ENCODE data around the gene RPH3AL. TPM values are rescaled to one million over a fixed set of nuclear protein-coding genes. Genes with fewer than 3 reads are reported as not detected.

Gene RPH3AL
- total RNA-seq, 2 experiments from 2014 or later: 2.4 to 2.8 TPM

DNA sequence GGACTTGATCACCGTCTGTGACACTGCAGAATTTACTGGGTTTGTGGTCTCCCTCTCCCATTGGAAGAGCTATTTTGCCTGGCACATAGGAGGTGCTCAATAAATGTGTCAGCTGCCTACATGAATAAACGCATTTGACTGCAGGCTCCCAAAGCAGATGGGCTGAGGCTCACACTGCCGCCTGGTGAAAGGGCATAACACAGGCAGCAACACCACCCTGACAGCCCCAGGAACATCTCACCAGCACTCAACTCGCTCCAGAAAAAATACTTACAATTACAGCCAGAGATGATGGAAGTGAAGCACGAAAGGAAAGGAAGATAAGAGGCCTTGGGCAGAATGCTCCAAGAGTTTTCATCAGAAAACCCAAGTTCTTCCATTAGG lies 73.9 kb downstream of the RPH3AL start:
- Mint-ChIP-seq H3K27me3 (no peaks in the 10 kb centered on the region), H3K27ac (no peak overlapping the region), H3K36me3 (ENCODE audit: low read depth) (no peaks in the 10 kb centered on the region), H3K4me1 (ENCODE audit: low read depth) (no peaks in the 10 kb centered on the region), H3K4me3 (no peak overlapping the region), H3K9me3 (no peaks in the 10 kb centered on the region)
- H3K36me3 ChIP-seq (ENCODE audit: insufficient read depth, low read length): no peaks in the 10 kb centered on the region
- no peak for DNase-seq
- H3K4me1 ChIP-seq (ENCODE audit: insufficient read depth, low read length): no peaks in the 10 kb centered on the region
- TF ChIP-seq, protein P1, sequence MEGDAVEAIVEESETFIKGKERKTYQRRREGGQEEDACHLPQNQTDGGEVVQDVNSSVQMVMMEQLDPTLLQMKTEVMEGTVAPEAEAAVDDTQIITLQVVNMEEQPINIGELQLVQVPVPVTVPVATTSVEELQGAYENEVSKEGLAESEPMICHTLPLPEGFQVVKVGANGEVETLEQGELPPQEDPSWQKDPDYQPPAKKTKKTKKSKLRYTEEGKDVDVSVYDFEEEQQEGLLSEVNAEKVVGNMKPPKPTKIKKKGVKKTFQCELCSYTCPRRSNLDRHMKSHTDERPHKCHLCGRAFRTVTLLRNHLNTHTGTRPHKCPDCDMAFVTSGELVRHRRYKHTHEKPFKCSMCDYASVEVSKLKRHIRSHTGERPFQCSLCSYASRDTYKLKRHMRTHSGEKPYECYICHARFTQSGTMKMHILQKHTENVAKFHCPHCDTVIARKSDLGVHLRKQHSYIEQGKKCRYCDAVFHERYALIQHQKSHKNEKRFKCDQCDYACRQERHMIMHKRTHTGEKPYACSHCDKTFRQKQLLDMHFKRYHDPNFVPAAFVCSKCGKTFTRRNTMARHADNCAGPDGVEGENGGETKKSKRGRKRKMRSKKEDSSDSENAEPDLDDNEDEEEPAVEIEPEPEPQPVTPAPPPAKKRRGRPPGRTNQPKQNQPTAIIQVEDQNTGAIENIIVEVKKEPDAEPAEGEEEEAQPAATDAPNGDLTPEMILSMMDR (IDR thresholded peaks at IDR 0.05): no peak
- ATAC-seq (ENCODE audit: poor library complexity): no peak
- H3K9me3 ChIP-seq (ENCODE audit: control insufficient read depth in 1 of 2, insufficient read depth in 1 of 2, low read length in 2 of 2): no peaks in the 10 kb centered on the region
- ChIA-PET CTCF (no interaction called here), POLR2A (no interaction called here)
- H3K27ac ChIP-seq (ENCODE audit: low read depth in 1 of 2, low read length in 2 of 2): no peak overlapping the region
- intact Hi-C loops (cut with DNase I, micrococcal nuclease): no loop called here
- no peak overlapping the region for H3K4me3 ChIP-seq (ENCODE audit: low read length)
- no peaks in the 10 kb centered on the region for H3K27me3 ChIP-seq (ENCODE audit: control insufficient read depth in 1 of 2, insufficient read depth in 2 of 2, low read length in 2 of 2)

DNA sequence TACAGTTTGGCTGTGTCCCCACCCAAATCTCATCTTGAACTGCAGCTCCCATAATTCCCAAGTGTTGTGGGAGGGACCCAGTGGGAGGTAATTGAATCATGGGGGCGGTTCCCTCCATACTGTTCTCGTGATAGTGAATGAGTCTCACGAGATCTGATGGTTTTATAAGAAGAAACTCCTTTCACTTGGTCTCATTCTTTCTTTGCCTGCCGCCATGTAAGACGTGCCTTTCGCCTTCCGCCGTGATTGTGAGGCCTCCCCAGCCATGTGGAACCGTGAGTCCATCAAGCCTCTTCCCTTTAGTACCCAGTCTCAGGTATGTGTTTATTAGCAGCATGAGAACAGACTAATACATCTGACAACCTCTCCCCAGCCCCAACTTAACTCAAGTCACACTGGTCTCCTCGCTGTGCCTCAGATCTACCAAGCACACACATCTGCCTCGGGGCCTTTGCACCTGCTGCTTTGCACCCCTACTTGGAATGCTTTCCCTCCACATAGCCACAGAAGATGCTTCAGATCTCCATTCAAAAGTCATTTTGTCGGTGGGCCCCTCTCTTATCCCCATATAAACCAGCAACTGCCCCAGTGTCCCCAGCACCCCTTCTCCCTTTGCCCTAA lies 74.4 kb downstream of the RPH3AL start:
- H3K27me3 Mint-ChIP-seq: no peaks in the 10 kb centered on the region
- H3K9me3 ChIP-seq (ENCODE audit: control insufficient read depth in 1 of 2, insufficient read depth in 1 of 2, low read length in 2 of 2): no peaks in the 10 kb centered on the region

DNA sequence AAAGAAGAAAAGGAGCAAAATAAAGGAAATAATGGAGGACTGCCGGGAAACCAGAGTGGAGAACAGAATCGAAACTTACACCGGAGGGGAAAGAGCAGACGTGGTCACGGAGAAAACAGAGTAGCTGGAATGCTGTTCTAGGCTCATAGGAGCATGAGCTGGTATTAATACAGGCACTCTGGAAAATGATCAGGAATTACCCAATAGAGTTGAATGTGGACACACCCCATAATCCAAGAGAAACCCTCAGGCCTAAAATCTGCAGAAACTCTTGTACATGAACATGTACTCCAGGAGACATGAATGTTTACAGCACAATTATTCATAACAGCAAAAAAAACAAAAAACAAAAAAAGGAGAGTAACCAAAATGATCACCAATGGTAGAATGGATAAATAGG lies 77.7 kb downstream of the RPH3AL start:
- TF ChIP-seq, protein P1 (IDR thresholded peaks at IDR 0.05): no peak
- Mint-ChIP-seq H3K9me3 (no peaks in the 10 kb centered on the region), H3K4me1 (ENCODE audit: low read depth) (no peaks in the 10 kb centered on the region), H3K27me3 (no peaks in the 10 kb centered on the region), H3K4me3 (no peak overlapping the region), H3K27ac (no peak overlapping the region), H3K36me3 (ENCODE audit: low read depth) (no peaks in the 10 kb centered on the region)
- no peak for DNase-seq
- intact Hi-C loops (cut with DNase I, micrococcal nuclease): no loop called here
- H3K36me3 ChIP-seq (ENCODE audit: insufficient read depth, low read length): no peaks in the 10 kb centered on the region
- H3K4me3 ChIP-seq (ENCODE audit: low read length): no peak overlapping the region
- no peak for ATAC-seq (ENCODE audit: poor library complexity)
- H3K27me3 ChIP-seq (ENCODE audit: control insufficient read depth in 1 of 2, insufficient read depth in 2 of 2, low read length in 2 of 2): no peaks in the 10 kb centered on the region
- CTCF ChIA-PET: no interaction called here
- H3K27ac ChIP-seq (ENCODE audit: low read depth in 1 of 2, low read length in 2 of 2): no peak overlapping the region
- H3K4me1 ChIP-seq (ENCODE audit: insufficient read depth, low read length): no peaks in the 10 kb centered on the region
- POLR2A ChIA-PET: no interaction called here
- peaks cover 0 to 3% of the 10 kb centered on the region in 2 experiments for H3K9me3 ChIP-seq (ENCODE audit: control insufficient read depth in 1 of 2, insufficient read depth in 1 of 2, low read length in 2 of 2)

More for the DNA sequence above, 74.4 kb downstream of the RPH3AL start:
- H3K27me3 ChIP-seq (ENCODE audit: control insufficient read depth in 1 of 2, insufficient read depth in 2 of 2, low read length in 2 of 2): no peaks in the 10 kb centered on the region
- no peak overlapping the region for H3K27ac ChIP-seq (ENCODE audit: low read depth in 1 of 2, low read length in 2 of 2)
- H3K4me1 Mint-ChIP-seq (ENCODE audit: low read depth): no peaks in the 10 kb centered on the region
- no peaks in the 10 kb centered on the region for H3K36me3 Mint-ChIP-seq (ENCODE audit: low read depth)
- intact Hi-C loops (cut with DNase I, micrococcal nuclease): no loop called here
- TF ChIP-seq, protein P1 (IDR thresholded peaks at IDR 0.05): no peak
- ChIA-PET CTCF (no interaction called here), POLR2A (no interaction called here)
- no peaks in the 10 kb centered on the region for H3K9me3 Mint-ChIP-seq
- H3K27ac Mint-ChIP-seq: no peak overlapping the region
- no peaks in the 10 kb centered on the region for H3K36me3 ChIP-seq (ENCODE audit: insufficient read depth, low read length)
- H3K4me1 ChIP-seq (ENCODE audit: insufficient read depth, low read length): no peaks in the 10 kb centered on the region
- H3K4me3 Mint-ChIP-seq: no peak overlapping the region
- ATAC-seq (ENCODE audit: poor library complexity) (no peak), DNase-seq (no peak)
- H3K4me3 ChIP-seq (ENCODE audit: low read length): no peak overlapping the region
